DMS53 treated with DMSO at 0.1 percent for 48 hours (cell line): Measurements from ENCODE around the gene EIF6.
"Not testable (repeated sequence)": the region's sequence is repeated elsewhere in the genome, so short reads cannot be mapped to it uniquely, and the experiment has no call there.

Experiments used
- DNase-seq: peaks from one replicate; lab custom pipeline; 2025; ENCODE audit not compliant: unreplicated experiment; lab: John Stamatoyannopoulos, UW

EIF6 gene

DNA sequence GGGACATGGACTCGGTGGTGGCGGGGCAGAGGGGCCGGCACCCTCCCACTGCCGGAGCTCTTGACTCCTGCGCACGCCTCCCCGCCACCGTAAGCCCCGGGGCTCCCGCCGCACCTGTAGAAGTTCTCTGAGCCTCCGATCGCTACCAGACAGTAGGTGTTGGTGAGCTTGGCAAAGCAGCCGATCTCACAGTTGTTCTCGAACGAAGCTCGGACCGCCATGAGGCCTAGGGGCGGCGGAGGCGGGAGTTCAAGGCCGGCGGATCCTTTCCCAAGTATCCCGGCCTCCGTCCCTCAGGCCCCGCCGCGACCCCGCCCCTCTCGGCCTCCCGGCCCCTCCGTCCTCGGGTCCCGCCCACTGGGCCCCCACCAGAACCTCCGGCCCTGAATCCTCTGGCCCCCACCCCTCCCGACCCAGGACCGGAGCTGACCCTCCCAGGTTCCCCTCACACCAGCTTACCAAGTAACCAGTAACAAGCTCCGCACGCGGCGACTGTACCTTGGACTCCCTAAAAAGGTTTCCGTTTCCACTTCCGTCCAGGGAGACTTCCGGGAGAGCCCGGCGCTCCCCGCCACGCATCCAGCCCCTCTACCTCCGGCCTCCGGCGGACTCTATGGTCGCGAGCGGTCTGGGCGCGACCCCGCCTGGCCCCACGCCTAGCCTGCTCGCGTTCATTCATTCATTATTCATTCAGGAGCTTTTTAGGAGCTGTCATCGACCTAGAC, at the start of gene EIF6:
Gene EIF6, minus strand, starts transcription at position 506 of the 725 bp plus-strand sequence. Its CDS starts 285 bp downstream, at position 221.
- DNase-seq, result peak; percentile 66

DNA sequence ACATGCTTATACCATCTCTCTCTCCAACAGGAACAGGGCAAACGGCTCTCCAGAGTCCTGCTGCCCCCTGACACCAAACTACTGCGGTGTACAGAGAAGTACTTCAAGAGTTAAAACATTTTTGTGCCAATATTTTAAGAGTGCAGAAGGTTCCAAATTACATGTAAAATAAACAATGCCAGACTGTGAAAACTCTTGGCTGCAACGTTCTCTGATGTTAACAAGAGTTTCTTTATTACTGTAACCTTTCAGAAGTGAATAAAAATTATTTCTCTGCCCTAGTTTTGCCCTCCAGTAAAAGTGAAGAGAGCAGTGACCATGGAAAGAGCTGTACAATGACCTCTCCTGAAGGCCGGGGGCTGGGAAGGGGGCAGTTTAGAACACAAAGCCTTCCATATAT, 49.0 kb upstream of the EIF6 start:
- DNase-seq, result no peak

DNA sequence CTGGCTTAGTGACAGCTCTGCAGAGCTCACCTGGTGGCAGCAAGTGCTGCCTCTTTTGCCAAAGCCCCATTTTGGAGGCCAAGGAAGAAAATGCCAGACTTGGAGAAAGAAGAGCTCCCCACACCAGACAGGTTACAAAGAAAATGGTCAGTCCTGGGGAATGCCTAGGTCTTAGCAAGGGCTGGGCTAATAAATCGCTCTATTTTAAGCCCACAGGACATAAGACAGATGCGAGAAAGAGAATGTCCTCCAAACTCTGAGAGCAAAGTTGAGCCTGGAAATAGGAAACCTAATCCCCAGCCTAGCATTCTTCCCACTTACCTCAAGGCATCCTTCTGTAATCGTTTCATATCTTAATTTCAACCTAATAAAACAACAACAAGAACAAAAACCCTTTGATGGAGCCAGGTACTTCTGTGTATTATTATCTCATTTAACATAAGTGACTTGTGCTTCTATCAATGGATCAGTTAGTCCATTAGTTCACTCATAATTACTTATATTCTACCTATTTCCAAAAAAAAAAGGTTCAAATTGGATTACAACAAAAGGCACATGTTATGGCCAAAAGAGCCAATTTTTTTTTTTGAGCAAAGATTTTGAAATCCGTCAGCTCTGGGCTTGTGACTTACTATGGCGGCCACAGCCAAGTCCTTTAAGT, 48.1 kb upstream of the EIF6 start:
- DNase-seq, result no peak

DNA sequence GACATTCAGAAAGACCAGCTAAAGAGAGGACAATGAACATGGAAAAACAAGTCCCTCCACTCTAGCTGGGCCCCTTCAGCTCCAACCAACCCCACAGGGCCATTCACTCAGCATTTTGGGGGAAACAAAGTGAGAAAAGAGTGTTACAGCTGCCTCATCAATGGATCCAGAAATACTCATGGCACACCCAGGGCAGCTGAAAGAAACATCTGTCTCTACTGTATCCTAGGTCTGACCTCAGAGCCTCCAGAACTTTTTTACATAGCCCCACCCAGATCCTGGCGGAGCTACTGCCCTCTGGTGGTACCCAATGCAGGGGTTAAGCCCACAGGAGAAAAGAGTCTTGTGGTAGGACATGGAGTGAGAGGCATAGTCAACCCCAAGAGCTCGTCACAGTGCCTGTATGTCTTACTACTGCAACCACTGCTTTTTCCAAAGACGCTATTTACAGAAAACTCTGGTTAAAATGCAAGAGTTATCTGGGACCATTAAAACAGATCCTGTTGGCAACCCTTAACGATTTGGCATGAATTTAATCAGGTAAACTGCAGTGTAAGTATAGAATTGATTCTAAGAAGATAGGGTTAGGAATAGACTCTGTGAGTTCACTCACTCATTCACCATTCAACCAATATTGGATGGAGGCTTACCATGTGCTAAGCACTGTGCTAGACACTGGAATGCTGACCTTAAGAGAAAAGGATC, 45.0 kb upstream of the EIF6 start:
- DNase-seq, result peak; percentile 1

DNA sequence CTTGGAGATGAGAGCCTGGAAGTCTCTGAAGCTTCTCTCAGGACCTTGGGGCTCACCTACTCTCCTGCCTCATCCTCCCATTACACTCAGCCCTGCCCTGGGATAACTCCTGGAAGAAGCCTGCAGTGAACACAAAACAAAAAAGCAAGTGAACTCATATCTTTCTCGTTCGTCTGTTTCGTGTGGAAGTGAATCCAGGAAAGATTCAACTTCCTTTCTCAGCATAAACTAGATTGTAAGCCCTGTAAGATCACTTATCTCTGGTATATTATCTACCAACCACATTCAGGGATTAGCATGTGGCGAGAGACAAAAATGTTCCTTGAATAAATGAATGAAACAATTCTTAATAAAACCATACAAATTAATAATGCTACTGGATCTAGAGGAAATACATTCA, 44.1 kb upstream of the EIF6 start:
- DNase-seq, result no peak

DNA sequence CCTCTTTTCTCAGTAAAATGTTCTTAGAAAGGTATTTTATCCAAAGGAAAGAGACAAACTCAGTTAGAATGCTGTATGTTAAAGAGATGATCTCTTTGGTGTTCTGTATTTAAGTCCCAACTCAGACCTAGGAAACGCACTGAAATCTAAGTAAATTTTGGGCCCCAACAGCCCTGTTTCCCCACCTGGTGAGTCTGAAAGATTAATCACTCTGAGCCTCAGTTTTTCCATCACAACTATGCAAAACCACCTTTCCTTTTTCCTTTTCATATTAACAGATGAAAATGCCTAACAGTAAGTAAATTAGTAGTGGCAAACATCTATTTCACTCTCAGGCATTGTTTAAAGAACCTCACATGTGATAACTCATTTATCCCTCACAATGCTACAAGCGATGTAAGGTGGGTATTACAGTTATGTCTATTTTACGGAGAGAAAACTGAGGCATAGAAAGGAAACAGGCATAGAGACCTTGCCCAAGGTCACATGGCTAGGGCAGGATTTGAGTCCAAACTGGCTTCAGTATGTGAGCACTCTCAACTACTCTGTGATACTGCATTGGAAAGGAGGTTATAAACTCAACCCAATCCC, 43.6 kb upstream of the EIF6 start:
- DNase-seq, result no peak

DNA sequence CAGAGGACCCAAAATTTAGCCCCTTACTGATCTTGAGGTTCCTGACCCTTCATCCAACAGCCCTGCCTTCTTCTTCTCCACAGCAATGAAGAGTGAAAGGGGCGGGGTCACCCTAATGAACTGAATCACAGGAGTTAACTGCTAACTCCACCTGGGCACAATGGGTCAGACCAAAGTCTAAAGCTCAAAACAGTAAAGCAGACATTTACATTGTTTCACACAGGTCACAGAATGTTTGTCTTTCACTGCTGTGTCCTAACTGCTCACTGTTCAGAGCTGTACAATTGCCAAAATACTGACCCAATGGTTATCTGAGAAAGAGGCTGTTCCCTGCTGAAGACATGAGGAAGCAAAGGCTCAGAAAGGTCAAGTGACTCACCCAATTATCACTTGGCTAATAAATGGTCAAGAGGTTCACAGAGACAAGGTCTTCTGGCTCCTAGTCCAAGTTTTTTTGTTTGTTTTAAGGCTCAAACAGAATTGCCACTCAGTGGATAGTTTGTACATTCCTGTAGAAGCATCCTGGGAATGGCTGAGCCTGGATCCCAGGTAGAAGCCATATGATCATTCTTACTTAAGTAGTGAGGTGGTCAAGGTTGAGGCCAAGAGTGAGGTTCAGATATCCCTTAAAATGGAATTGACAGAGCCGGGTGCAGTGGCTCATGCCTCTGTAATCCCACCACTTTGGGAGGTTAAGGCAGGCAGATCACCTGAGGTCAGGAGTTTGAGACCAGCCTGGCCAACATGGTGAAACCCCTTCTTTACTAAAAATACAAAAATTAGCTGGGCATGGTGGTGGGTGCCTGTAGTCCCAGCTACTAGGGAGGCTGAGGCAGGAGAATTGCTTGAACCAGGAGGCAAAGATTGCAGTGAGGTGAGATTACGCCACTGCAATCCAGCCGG, 42.8 kb upstream of the EIF6 start:
- DNase-seq, result peak; percentile 21

DNA sequence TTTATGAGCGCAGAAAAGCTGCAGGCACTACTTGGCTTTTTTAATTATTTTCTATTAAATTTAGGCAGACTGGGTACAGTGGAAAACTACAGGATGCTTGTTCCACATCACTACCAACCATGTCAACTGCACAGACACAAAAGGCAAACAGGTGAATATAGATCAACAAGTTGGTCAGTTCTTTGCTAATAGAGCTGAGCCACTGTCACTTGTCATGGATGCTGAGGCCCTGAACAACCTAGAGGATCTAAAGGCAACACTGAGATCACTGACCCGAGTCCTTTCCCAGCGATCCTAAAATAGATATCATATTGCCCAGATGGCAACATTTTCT, 42.1 kb upstream of the EIF6 start:
- no peak for DNase-seq

DNA sequence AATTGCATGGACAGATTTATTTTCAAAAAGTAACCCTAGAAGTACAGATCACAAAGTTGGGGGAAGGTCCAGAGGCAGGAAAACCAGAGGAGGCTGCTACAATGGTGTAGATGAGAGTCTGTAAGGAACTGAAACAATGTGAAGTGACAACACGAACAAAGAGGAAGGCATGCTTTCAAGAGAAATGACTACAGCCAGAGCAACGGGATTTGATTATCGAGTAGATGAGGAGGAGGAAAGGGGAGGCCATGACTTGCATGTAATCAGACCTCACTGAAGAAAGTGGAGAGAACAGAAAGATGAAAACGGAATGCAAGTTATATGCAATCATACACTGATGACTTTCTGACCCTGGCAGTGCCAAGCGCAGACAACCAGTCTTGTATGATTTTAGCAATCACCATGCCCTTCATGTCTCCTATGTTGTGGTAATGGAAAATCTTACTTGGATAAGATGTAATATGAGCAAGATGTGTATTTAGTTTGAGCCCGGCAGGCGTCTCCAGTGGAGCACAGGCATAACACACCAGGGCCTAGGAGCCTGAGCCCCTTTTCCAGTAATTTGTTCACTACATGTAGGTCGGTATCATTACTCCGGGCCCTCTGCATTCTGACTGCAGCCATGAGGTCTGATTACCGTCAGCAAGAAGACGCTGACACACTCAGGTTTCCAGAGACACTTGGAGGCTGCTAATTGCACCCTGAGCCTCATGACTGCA, 41.6 kb upstream of the EIF6 start:
- no peak for DNase-seq

DNA sequence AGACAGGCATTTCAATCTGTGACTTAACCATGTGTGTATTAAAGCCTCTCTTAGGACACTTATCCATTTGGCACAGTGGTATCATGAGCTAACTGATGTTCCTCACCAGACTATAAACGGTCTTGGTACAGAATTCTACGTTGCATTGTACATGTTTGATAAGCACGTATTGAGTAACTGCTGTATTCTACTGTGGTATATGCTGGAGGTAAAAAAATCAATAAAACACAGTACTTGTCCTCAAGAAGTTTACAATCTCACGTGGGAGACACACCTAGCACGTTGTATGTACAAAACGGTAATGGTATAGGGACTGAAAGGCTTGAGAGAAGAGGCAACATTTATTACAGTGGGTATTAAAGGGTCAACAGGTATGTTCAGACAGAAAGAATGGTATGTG, 40.8 kb upstream of the EIF6 start:
- no peak for DNase-seq

DNA sequence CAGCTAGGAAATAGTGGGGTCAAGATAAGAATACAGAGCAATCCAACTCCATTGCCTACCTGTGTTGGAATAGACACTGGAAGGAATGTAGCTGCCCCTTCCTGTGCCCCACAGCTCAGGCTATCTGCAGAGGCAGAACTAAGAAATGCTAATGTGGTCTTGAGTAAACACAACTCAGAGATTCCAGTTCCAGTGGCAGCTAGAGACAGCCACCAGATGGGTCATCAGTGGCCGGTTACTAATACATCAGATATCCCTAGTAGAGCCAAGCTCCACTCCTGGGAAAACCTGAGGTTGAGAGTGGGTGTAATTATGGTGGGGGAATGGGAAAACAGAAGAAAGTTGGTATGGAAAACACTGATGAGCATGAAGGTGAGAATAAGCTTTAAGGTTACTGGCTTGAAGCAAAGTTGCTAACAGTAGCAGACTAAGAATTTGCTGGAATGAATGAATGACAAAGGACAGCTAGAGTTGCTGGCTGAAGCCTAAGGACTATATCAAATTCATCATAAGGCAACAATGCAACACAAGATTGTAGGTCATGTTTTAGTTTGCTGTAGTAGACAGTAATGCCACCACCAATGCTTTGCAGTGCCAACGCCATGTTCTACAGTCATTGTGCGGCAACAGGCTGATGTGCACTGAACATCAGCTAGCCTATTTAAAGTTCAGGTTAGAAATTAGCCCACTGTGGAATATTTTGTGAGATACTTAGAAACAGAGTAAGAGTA, 36.0 kb upstream of the EIF6 start:
- DNase-seq, result no peak

DNA sequence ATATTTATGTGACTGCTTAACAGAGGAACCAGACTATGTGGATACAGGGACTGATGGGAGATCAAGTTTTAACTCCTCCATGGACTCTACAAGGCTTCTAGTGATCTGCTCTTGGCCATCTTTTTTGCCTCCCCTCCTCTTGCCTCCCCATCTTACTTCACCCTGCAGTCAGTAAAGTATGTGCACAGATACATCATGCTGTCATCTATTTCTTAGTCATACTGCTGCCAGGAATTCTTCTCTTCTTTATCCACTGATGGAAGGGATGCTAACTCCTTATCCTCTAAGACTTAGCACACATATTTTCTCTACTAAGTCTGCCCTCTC, 35.3 kb upstream of the EIF6 start:
- DNase-seq, result no peak

DNA sequence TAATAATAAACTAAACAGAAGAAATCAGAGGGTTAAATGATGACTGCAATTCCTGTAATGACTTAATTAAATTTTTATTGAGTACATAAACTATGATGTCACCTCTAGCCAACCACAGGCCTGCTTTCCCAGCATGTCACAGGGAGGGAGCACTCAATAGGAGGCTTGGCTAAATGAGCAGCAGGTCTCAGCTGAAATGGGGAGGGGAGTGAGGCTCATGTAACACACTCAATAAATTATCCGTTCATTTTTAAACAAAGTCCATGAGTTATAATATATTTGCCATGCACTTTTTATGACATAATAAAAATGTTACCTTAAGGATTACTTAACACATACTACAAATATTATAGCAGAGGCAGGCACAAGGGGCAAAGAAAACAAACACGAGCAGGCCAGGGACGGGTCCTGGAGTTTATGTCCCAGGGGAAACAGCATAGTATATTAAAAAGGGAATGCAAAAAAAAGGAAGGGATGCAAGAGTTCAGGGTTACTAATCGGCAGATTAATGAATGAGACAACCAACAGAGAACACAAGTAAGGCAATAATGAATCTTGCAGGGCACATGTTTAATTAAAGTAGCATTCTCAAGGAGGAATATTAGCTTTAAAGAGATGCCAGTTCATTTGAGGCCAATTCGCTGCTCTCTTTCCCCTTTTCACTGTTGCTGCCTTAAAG, 34.8 kb upstream of the EIF6 start:
- DNase-seq, result no peak

DNA sequence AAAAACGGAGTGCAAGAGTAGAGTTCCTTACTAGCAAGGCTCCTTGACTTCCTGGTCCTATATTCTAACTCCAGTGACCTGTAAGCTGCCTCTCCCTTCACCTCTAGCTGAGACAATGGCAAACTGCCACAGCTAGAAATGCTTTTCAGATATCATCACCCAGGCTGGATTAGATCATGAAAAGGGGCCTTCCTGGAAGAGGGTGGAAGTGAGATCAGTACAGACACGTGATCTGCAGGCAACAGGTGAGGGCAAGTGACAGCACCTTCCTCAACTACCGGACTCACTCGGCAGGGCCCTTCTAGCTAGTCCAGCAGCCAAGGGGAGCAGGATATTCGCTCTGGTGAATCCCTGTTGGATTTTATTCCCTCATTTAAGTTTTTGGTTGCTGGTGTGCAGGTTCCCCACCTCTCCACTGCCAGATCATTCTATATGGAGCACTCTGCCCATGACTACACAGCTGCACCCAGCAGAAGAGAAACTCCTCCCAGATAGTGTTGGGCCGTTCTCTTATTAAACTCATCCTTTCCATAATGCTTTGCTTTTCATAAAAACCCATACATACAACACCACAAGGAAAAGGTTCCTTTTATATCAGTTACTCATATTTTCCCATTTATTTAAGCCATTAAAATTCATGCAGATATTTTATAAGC, 34.1 kb upstream of the EIF6 start:
- peak; percentile 80 for DNase-seq

DNA sequence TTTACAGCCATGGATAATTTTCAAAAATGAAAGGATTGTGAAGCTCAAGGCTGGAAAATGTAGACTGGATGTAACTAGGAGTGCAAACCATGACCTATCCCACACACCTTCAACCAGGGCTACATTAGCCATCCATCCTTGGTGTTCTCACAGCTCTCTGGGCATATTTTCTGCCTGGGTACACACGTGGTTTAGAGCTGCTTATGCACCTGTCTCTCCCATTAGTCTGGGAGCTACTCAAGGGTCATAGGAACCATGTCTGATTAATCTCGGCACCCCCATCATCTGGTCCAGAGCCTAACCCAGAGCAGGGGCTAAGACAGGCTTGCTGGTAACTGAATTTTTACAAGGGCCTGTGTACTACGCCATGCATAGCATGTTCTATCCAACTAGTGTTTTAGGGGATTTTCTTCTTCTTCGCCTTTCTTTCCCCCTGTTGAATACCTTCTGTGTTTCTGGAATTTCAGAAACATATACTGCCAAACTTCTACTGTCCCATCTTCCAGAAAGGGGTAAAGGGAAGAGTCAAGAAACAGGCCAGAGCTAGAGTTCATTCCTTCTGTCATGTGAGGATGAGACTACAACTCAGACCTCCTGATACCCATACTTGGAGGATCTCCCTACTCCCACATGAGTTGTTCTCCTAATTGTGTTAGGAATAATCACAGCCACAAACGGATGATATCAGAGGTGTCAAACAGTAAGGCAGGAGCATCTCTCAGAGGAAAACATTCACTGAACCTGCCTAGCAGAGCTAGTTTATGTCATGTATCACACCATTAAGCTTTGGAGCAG, 33.0 kb upstream of the EIF6 start:
- DNase-seq, result no peak

DNA sequence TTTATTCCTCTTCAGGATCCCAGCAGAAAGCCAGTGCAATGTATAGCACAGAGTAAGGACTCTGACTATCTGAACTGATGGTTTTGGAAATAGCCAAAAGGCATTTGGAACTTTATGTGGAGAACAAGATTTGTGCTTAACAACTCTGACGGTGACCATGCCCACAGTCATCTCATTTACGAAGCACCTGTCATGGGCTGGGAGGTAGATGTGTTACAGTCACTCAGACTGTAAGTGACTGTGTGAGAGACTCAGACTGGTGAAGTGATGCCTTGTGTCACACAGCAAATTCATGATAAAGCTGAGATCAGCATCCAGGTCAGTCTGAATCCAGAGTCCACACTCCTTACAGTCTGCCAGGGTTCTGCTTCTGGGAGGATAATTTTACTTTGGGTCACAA, 31.5 kb upstream of the EIF6 start:
- no peak for DNase-seq

DNA sequence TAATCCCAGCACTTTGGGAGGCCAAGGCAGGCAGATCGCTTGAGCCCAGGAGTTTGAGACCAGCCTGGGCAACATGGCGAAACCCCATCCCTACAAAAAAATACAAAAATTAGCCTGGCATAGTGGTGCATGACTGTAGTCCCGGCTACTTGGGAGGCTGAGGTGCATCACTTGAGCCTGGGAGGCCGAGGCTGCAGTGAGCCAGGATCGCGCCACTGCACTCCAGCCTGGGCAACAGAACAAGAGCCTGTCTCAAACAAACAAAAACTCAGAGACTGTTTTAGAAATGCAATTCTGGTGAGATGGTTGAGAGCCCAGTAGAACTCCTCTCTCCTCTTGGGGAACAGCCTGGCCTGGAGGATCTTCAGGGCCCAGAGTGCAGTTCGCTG, 31.1 kb upstream of the EIF6 start:
- DNase-seq, result not testable (repeated sequence)
